NOMO-1 (cell line): Measurements from ENCODE around the gene ZBTB5.

Source experiments
- DNase-seq, 2 experiments: peaks; one replicate each; lab custom pipeline; 2025; ENCODE audit not compliant: unreplicated experiment in 2 of 2; lab: John Stamatoyannopoulos, UW

The ZBTB5 gene

DNA sequence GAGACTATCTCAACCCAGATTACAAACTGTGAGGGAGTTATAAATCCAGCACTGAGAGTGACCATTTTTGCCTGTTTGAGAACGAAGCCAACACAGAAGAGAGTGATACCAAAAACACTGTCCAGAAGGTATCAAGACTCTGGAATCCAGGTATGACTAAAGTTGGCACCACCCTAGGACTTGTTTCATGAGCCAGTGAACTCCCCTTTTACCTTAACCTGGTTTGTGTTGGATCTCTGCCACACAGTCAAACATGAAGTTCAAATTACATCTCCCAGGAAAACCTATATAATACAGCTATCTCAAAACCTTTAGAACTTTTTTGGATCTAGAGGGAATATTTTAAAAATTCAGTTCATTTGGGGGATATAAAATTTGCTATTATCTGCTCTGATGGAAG is 11.4 kb downstream of the ZBTB5 start:
- no peak for DNase-seq

DNA sequence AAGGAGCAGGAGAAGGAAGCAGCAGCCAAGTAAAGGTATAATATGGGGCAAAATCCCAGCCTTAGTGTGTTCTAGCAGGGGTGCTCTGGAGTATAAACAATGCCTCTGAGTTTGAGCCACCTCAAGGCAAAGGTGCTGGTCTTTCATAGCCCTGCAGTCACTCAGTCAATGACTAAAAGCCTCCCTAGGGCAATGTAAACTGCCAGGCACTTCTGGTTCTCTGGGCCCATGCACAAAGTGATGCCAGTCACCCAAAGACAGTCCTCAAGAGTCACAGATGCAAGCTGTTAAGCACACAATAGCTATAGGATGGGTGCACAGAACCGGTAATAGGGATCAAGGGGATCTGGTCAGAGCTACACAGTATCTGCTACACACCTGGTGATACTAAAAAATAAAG is 12.6 kb downstream of the ZBTB5 start:
- no peak for DNase-seq

DNA sequence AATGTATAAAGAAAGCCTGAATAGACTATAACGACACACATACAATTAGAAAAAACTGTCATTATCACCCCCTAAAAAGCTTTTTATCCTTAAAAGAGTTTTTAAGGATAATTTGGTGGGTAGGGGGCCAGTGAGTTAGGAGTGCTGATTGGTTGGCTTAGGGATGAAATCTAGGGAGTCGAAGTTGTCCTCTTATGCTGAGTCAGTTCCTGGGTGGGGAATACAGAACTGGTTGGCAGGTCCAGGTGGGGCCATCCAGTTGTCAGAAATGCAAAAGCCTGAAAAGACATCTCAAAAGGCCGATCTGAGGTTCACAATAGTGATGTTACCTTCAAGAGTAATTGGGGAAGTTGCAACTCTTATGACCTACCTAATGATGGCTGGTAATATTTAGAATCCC is 13.6 kb downstream of the ZBTB5 start:
- DNase-seq, result no peak

DNA sequence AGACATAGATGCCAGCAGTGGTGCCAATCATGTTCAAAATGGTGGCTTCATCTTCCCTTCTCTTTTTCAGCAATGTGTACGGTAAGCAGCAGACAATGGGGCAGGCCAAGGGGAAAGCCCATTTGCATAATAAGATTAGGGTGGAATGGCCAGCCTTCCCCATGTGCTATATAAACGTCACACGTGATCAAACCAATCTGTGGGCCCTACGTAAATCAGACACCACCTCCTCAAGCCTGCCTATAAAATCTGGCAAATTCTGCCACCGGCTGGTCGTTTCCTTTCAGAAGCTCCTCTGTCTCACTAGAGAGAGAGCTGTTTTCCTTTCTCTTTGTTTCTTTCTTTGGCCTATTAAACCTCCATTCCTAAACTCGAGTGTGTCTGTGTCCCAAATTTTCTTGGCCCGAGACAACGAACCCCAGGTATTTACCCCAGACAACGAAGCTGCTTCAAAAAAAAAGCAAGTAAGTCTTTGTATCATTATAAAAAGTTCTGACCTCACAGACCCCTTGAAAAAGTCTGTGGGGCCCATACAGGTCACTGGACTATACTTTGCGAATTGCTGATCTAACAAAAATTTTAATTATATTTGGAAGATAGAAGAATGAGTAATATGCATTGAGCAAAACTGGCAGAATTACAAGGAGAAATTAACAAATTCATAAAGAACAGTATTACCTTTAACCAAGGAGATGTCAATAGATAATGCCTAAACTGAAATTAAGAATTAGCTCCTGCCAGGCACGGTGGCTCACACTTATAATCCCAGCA is 15.2 kb downstream of the ZBTB5 start:
- DNase-seq, result no peak

DNA sequence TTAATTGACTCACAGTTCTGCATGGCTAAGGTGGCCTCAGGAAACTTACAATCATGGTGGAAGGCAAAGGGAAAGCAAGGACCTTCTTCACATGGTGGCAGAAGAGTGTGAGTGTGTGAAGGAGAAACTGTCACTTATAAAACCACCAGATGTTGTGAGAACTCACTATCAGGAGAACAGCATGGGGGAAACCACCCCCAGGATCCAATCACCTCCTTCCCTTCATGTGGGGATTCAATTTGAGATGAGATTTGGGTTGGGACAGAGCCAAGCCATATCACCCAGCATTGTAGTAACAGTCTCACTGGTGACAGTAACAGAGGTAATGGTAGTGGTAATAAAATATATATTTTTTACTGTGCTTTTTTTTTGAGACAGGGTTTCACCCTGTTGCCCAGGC is 18.1 kb downstream of the ZBTB5 start:
- no peak for DNase-seq

DNA sequence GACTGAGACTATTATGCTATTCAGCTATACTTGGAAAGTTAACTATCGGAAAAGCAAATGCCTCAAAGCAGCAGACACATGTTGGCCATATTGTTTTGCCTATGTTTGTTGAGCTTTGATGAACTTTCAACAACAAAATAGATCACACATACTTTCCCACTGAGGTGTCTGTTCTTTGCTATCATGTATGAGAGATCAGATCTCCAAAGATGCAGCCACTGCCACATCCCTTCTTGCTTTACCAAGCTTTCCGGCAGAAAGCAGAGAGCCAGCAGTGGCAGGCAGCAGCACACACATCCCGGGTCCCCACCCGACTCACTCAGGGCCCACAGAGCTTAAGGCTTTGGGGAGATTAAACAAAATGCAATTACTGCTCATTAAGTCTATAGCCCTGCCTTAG is 18.8 kb downstream of the ZBTB5 start:
- DNase-seq, result no peak

DNA sequence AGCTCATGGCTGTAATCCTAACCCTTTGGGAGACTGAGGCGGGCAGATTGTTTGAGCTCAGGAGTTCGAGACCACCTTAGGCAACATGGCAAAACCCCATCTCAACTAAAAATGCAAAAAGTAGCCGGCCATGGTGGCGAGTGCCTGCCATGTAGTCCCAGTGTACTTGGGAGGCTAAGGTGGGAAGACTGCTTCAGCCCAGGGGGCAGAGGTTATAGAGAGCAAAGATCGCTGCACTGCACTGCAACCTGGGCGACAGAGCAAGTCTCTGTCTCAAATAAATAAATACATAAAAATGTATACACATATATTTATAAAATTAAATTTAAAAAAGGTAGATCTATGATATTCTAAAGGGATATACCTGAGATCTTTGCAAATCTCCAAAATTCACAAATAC is 19.4 kb downstream of the ZBTB5 start:
- no peak for DNase-seq

DNA sequence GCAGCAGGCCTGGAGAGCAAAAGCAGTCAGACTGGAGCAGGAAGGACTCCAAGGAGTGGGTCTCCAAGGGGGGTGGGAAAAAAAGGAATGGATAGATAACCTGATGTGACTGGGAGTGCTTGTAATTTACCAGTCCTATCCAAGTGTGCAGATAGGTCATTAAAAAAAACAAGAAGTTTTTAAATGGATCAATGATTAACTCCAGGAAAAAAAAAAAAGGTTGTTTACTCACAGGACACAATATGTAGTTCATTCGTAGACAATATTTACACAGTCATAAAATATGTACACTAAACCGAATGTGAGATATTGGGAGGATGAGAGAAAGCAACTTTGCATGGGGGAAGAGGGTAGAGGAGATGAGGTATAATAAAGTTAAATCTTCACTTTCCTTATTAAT is 20.4 kb downstream of the ZBTB5 start:
- DNase-seq, result no peak

DNA sequence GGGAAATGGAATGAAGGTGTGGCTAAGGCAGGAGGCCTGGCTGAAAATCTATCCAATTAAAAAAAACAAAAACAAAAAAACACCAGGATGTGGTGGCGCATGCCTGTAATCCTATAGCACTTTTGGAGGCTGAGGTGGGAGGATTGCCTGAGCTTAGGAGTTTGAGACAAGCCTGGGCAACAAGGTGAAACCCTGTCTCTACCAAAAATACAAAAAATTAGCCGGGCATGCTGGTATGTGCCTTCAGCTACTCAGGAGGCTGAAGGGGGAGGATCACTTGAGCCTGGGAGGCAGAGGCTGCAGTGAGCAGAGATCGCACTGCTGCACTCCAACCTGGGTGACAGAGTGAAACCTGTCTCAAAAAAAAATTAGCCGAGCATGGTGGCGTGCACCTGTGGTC is 21.7 kb downstream of the ZBTB5 start:
- DNase-seq, result no peak

DNA sequence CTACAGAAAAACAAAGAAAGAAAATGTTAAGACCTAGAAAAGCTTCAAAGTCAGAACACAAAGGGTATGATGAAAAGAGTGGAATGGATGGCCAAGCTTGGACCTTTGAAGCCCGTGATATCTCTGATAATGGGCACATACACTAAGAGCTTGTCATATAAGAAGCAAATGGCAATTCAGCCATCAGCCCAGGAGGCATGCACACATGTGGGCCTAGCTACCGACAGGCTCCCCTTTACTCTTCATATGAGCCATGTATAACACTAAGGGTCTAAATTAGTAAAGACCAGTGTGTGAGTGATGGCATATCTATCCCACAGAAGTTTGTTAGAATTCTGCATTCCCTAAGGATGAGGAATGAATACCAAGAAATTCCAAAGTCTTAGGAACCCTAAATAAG is 22.7 kb downstream of the ZBTB5 start:
- DNase-seq, result no peak

DNA sequence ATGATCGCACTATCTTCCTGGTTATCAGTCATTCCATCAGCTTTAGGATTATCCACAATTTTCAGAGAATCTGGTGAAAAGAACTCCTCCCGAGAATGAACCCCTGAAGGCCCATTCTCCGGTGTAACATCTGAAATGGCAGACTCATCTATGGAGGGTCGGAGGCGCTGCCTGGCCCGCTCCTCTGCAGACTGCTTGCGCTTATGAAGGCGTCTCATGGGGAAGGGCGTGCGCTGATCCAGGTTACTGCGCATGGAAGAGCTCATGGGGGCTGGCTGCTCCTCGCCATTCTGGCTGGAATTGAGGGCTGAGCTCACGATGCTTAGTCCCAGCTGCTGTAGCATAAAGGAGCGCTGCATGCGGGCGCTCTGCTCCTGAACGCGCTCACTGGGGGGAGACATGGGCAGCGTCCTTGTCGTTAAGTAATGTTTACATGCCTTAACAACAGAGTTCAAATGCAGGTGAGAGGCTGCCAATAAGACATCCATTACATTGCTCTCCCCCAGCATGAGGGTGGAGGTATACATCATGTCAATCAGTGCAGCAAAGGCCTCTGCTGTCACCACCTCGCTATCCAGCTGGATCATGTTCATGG is 23.4 kb downstream of the ZBTB5 start:
- DNase-seq, result no peak

DNA sequence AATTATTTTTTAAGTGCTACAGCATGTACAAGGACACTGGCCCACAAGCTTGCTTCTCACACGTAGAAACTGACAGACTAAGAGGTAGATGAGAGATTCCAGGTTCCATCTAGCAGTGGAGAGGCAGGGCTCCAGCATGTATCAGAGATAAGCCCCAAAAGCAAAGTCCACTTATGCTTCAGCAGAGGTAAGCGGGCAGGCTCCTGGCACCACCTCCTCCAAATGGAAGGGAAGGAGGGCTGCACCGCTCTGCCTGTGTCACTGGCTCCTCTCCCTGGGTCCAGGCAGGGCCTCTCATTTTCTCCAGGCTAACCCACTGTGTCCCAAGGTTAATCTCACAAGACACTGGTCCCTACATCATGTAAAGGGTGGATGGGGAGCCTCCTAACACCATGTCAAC is 26.9 kb downstream of the ZBTB5 start:
- DNase-seq, result no peak

DNA sequence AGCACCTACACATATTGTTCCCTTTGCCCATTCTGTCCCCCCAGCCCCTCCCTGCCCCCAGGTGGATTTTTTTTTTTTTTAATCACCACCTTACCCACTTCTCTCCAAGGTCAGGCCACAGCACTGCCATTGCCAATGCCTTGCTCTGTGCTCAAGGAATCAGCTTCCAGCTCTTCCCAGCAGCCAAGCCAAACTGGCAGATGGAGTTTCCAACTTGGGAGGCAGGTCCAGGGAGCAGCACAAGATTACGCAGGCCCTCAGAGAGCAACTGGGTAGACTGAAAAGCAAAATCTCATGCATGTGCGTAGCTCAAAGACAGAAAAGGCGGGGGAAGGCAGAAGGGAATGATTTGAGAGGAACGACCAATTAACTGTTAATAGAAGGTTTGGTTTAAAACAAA is 27.6 kb downstream of the ZBTB5 start:
- no peak for DNase-seq

DNA sequence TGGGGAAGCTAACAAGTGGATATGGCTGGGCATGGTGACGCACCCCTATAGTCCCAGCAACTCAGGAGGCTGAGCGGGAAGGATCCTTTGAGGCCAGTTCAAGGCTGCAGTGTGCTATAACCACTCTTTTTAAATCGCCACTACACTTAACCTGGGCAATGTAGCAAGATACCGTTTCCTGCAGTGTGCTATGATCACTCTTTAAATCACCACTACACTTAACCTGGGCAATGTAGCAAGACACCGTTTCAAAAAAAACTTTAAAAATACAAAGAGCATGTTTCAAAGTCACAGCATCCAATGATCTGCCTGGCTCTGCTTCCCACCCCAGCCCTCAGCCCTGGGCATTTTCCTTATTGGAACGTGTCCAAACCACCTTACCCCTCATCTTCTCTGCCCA is 28.2 kb downstream of the ZBTB5 start:
- no peak for DNase-seq

DNA sequence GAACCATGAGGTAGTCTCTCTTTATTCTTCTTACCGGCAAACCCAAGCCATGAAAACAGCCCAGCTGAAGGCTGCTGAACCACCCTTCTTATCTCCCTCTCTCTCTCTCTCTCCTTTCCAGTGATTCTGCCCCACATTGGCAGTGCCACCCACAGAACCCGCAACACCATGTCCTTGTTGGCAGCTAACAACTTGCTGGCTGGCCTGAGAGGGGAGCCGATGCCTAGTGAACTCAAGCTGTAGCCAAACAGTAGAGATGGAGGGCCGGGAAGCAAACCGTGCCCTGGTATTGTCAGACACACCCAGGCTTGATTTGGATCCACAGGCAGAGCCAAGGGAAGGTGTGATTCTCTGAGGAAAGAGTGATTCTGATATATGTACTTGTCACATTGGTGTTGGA is 28.7 kb downstream of the ZBTB5 start:
- DNase-seq, result no peak

DNA sequence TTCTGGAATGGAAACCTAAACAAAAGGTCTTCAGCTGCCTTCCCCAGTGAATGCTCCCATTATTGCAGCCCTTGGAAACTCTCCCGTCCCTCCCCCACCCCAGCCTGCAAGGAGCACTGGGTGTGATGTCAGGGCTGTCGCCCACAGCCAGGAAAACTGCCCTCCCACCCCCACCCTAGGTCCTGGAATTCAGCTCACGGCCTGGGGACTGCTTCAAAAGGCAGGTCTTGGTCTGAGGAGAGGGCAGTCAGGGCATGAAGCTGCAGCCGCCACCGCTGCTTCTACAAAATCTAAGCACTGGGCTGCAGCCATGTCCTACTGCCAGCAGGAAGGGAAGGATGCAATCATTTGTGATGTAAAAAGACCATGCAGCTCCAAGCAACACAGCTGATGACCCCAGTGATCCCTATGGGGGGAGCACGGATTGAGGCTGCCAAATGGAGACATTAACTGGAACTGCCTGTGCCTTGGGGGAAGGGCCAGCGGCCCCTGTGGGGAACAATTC is 31.3 kb downstream of the ZBTB5 start:
- no peak for DNase-seq

DNA sequence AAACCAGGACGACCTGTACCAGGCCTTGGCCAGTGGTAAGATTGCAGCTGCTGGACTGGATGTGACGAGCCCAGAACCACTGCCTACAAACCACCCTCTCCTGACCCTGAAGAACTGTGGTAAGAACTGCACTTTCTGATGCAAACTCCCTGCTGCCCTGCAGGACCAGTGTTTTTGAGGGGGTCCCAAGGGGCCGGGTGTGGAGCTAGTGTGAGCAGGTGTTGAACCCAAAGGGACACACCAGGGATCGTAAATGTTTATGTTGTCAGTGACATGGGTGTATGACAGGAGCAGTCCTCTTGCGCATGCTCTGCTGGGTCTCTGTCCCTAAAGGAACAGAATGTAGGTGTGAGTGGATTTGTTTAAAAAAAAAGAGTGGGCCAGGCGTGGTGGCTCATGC is 33.2 kb downstream of the ZBTB5 start:
- DNase-seq, result no peak

DNA sequence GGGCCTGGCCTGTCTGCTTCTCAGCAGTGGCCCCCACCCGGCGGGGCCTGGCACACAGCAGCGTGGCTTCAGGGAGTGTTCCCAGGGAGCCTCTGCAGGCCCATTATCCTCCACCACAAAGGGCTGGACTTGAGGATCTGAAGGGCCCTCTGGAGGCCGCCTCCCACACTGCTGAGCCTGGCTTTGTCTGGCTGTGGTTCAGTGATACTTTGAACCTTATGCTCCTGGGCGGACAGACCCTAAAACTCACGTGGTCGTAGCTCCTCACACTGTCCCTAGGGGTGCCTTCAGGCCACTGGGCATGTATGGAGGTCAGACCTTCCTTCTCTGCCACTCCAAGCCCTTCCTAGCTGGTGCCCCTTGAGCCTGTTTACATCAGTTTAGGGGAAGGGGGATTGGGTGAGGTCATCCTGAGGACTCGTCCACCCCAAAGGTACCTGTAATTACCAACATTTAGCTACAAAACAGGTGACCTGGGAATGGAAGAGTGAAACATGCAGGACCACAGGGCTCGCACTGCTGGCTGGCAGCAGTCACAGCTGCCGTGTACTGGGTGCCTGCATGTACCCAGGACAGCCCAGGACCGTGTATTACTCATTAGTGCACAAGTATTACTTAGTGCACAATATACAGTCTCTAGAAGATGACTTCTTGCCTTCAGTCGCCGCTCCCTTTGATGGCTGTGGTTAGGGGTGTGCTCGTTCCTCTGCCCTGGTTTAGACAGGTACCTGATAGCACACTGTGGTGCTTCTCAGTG is 34.2 kb downstream of the ZBTB5 start:
- DNase-seq, result no peak

DNA sequence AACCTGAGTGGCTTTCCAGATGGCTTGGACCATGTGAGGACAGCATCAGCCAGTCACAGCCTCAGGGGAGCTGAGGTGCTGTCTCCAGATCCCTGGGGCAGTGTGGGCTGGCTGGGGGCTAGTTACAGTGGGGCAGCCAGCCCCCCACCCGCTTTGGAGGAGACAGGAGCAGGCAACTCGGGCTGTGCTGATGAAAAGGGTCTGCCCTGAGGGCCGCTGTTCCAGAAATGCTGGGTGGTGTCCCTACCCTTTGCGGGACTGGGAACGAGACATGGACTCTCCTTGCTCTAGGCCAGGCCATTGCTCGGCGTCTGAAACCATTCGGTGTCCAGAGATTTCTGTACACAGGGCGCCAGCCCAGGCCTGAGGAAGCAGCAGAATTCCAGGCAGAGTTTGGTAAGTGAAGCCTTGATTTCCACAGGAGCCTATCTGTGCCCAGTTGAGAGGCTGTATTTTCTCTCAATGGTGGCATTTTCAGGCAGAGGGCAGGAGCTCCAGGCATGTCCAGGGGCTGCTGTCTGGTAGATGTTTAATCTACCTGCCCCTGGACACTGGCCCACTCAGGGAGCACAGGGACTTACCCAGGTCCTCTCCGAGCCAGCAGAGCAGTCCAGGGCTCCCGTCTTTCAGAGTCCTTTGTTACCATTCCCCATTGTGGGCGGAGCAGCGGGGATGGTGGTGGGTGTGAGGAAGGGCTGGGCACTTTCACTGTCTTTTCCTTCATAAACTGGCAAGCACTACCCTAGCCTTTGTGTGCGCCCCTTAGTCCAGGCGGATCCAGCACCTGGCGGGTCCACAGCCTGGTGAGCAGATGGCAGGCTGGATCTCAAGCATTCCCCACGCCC is 35.6 kb downstream of the ZBTB5 start:
- no peak for DNase-seq

DNA sequence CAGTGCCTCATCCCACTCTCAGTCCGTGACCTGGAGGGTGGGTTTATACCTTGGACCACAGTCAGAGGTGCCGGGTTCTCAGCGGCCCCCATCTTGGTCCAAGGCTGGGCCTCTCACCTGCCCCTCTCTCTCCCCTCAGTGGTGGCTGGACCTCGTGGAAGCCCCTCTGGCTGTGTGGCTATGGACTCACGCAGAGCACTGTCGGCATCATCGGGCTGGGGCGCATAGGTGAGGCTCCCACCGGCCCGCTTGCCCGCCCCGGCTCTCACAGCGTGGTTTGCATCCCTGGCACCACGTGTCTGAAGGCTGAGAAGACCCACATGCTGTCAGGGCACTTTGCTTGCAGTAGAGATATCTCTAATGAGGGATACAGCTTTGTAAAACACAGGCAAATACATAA is 36.9 kb downstream of the ZBTB5 start:
- DNase-seq, result no peak

DNA sequence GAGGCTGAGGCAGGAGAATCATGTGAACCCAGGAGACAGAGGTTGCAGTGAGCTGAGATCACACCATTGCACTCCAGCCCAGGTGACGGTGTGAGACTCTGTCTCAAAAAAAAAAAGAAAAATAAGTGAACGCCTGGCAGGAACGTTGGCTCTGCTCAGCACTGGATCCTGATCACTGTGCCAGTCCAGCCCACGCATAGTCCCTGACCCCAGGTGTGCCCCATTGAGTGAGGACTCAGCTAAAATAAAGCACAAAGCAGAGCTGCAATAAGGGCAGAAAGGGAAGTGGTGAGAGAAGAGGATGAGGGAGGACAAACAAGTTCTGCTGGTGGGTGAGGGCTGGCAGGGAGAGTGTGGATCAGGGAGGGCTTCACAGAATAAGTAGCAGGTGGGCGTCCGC is 38.4 kb downstream of the ZBTB5 start:
- no peak for DNase-seq
